Colon (tissue), 2 donors: ENCODE results near the gene MFN1.

Source experiments
- FAIRE-seq: peaks from 2 replicates; lab custom pipeline; 2012; peaks lifted over from hg19 to GRCh38; lab: Jason Lieb, UNC
- donor health status: control.
- donor health status: control.

The MFN1 gene

GRCh38 chr3:179432021-179432420, 84.5 kb downstream of the MFN1 start:
- no peak for FAIRE-seq

DNA sequence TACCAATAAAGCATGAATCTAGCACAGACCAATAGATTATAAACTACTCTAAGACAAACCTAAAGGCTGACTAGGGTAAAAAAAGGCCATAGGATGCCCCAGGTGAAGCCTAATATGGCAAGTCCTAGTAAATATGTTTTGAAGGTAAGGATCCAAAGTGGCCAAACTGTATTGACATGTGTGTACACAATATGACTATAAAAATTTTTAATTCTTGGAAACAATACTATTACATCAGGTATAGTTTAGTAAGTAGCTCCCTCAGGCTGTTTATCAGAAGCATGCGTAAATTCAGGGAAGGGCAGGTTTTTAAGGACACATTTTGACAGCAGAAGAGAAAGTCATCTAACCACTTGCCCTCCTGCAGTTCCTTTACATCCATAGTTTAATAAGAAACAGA, 84.9 kb downstream of the MFN1 start:
- FAIRE-seq = no peak

DNA sequence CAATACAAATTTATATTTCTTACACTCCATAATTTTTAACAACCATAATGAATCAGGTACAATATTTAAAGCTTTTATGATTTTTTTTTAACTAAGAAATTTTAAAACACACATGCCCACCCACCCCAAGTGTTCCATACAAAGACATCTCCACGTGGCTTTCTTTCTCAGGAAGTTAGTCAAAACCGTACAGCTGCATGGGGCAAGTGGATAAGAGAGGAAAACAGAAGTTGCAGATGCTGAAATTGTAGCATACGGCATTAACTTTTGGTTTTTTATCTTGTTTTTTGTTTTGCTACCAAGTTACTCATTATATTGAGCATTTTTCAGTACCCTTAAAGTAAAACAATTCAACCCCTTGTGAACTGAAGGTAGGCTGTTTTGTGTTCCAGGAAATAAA, 89.0 kb downstream of the MFN1 start:
- FAIRE-seq = no peak

DNA sequence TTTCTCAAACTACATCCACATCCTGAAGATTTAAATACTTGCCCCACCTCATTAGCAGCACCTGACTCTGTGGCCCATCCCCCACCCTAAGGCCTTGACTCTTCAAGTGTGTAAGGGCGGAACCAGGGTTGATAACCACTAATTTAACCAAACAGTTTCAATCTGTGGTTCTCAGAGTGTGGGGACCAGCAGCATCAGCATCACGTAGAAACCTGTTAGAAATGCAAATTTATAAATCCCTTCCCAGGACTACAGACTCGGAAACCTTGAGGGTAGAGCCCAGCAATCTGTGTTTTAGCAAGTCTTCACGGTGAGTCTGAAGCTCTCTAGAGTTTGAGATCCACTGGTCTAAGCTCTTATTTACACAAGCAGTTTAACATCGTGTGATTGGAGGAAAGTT, 91.3 kb downstream of the MFN1 start:
- no peak for FAIRE-seq
